ENCODE results near the gene LMAN1L. TPM values are rescaled to one million over a fixed set of nuclear protein-coding genes. Genes with fewer than 3 reads are reported as not detected.

LMAN1L gene
- total RNA-seq, 1 experiment from 2014 or later, result not detected

GRCh38 chr15:74847432-74847831 lies 34.8 kb downstream of the LMAN1L start:
- Mint-ChIP-seq H3K4me1 (peaks cover 7 to 14% of the 10 kb centered on the region in 2 experiments), H3K27ac (no peak overlapping the region), H3K27me3 (ENCODE audit: low read depth) (no peaks in the 10 kb centered on the region), H3K4me3 (no peak overlapping the region), H3K9me3 (no peaks in the 10 kb centered on the region), H3K36me3 (ENCODE audit: insufficient read depth in 1 of 3, low read depth in 3 of 3) (peaks cover 11 to 60% (median 44%) of the 10 kb centered on the region in 3 experiments)
- Histone ChIP-seq H3K27ac (ENCODE audit: insufficient read length, low read depth, low read length) (no peak overlapping the region), H2AFZ (ENCODE audit: low read length) (no peak overlapping the region), H3T11ph (ENCODE audit: low read length) (no peak overlapping the region), H2BK5ac (ENCODE audit: insufficient read length, low read length) (no peak overlapping the region), H3K27me3 (ENCODE audit: insufficient read depth, low read length) (no peaks in the 10 kb centered on the region), H2BK12ac (ENCODE audit: insufficient read length, low read depth, low read length) (no peak overlapping the region), H2AK5ac (ENCODE audit: insufficient read length, low read length) (no peak overlapping the region), H4K8ac (replicated peaks; ENCODE audit: insufficient read length, low read depth, low read length) (no peak overlapping the region), H3K9me3 (ENCODE audit: control insufficient read depth, low read depth, low read length) (no peaks in the 10 kb centered on the region), H4K91ac (ENCODE audit: insufficient read length, low read depth, low read length) (no peak overlapping the region), H3K23me2 (ENCODE audit: insufficient read length, low read depth, low read length, poor library complexity, severe bottlenecking) (peaks cover 6% of the 10 kb centered on the region), H3K4me2 (ENCODE audit: insufficient read depth, insufficient read length, low read length) (no peak overlapping the region), H3K9ac (ENCODE audit: extremely low read depth, insufficient read length, low read length) (no peak overlapping the region), H3K4me1 (ENCODE audit: insufficient read depth, low read length) (no peaks in the 10 kb centered on the region; the same call in 1 of the 2 replicates), H2BK120ac (ENCODE audit: low read depth, low read length, poor library complexity, severe bottlenecking) (no peak overlapping the region), H3K14ac (ENCODE audit: insufficient read depth, low read length) (no peak overlapping the region), H3K23ac (ENCODE audit: insufficient read length, low read depth, low read length) (no peak overlapping the region), H4K20me1 (ENCODE audit: control insufficient read depth, insufficient read depth, insufficient read length) (no peaks in the 10 kb centered on the region), H3K18ac (ENCODE audit: insufficient read length, low read depth, low read length) (no peak overlapping the region), H2BK20ac (ENCODE audit: low read depth, low read length, poor library complexity, severe bottlenecking) (no peak overlapping the region), H3K56ac (ENCODE audit: insufficient read length, low read depth, low read length) (no peak overlapping the region), H2BK15ac (ENCODE audit: low read depth, low read length) (no peak overlapping the region), H3K4ac (ENCODE audit: low read depth, low read length) (no peak overlapping the region), H4K5ac (ENCODE audit: insufficient read length, low read depth, low read length) (no peak overlapping the region), H3K79me2 (ENCODE audit: insufficient read depth, low read length) (no peaks in the 10 kb centered on the region), H3K79me1 (ENCODE audit: insufficient read depth, low read depth, low read length, poor library complexity, severe bottlenecking) (no peaks in the 10 kb centered on the region)
- WGBS (ENCODE audit: extremely low coverage, insufficient read length, low lambda C conversion rate), result no CpG with 5 or more reads among the region's 3 CpGs
- TF ChIP-seq, protein P1, sequence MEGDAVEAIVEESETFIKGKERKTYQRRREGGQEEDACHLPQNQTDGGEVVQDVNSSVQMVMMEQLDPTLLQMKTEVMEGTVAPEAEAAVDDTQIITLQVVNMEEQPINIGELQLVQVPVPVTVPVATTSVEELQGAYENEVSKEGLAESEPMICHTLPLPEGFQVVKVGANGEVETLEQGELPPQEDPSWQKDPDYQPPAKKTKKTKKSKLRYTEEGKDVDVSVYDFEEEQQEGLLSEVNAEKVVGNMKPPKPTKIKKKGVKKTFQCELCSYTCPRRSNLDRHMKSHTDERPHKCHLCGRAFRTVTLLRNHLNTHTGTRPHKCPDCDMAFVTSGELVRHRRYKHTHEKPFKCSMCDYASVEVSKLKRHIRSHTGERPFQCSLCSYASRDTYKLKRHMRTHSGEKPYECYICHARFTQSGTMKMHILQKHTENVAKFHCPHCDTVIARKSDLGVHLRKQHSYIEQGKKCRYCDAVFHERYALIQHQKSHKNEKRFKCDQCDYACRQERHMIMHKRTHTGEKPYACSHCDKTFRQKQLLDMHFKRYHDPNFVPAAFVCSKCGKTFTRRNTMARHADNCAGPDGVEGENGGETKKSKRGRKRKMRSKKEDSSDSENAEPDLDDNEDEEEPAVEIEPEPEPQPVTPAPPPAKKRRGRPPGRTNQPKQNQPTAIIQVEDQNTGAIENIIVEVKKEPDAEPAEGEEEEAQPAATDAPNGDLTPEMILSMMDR (conservative IDR thresholded peaks at IDR 0.05), result no peak
- no peak for DNase-seq

Data from H9 (cell line).